Keratinocyte (primary cell): ENCODE results near the gene TBCC. TPM values are rescaled to one million over a fixed set of nuclear protein-coding genes. Genes with fewer than 3 reads are reported as not detected.

Experiments used
- DNase-seq: peaks from one replicate; pipeline ENCODE4 v3.0.0-alpha.2; 2011; ENCODE audit warnings: low read depth, missing footprints, low spot score
- FAIRE-seq: peaks from 2 replicates; lab custom pipeline; 2011; peaks lifted over from hg19 to GRCh38; lab: Jason Lieb, UNC
- H2AFZ ChIP-seq: 2 replicates; pipeline ENCODE4 v1.6.0; 2012; ENCODE audit warnings: low read length, control low read depth, inconsistent platforms; ENCODE audit not compliant: control insufficient read depth
- H3K27ac ChIP-seq: 2 replicates; pipeline ENCODE4 v1.5.1; 2011; ENCODE audit warnings: low read length; ENCODE audit not compliant: control insufficient read depth, insufficient read depth
- H3K27me3 ChIP-seq: 3 replicates; pipeline ENCODE4 v1.6.0; 2011; ENCODE audit warnings: low read length; ENCODE audit not compliant: control insufficient read depth, insufficient read depth; ENCODE audit errors: extremely low read depth
- H3K36me3 ChIP-seq, 2 experiments: 2 replicates in 1 of 2; 3 replicates in 1 of 2; pipeline ENCODE4 v1.5.1; 2011; ENCODE audit warnings: low read length in 2 of 2, mild to moderate bottlenecking in 1 of 2; ENCODE audit not compliant: control insufficient read depth in 2 of 2, insufficient read depth in 2 of 2; ENCODE audit errors: extremely low read depth in 1 of 2
- H3K4me1 ChIP-seq: 3 replicates; pipeline ENCODE4 v1.5.1; 2011; ENCODE audit warnings: low read length; ENCODE audit not compliant: control insufficient read depth, insufficient read depth; ENCODE audit errors: extremely low read depth
- H3K4me2 ChIP-seq: 3 replicates; pipeline ENCODE4 v1.6.0; 2011; ENCODE audit warnings: low read depth, low read length; ENCODE audit not compliant: control insufficient read depth, insufficient read depth; ENCODE audit errors: extremely low read depth
- H3K4me3 ChIP-seq, 3 experiments: fragments of 200-600 bp in 1 of 3; sonication (generic) in 1 of 3; 2 replicates in 2 of 3; 3 replicates in 1 of 3; pipeline ENCODE4 v1.5.1; 2011 to 2016; ENCODE audit warnings: low read length in 3 of 3, mild to moderate bottlenecking in 3 of 3, control low read depth in 2 of 3, inconsistent platforms in 1 of 3, low read depth in 1 of 3, mixed read lengths in 1 of 3, mixed run types in 1 of 3, moderate library complexity in 1 of 3; ENCODE audit not compliant: control insufficient read depth in 2 of 3, insufficient read depth in 2 of 3; ENCODE audit errors: extremely low read depth in 1 of 3
- H3K79me2 ChIP-seq: 2 replicates; pipeline ENCODE4 v1.6.0; 2012; ENCODE audit warnings: low read length; ENCODE audit not compliant: control insufficient read depth, insufficient read depth
- H3K9ac ChIP-seq: 3 replicates; pipeline ENCODE4 v1.6.0; 2011; ENCODE audit warnings: low read length; ENCODE audit not compliant: control insufficient read depth, insufficient read depth; ENCODE audit errors: extremely low read depth
- H3K9me1 ChIP-seq: 3 replicates; pipeline ENCODE4 v1.6.0; 2011; ENCODE audit warnings: low read length; ENCODE audit not compliant: control insufficient read depth, insufficient read depth; ENCODE audit errors: extremely low read depth
- H3K9me3 ChIP-seq: 2 replicates; pipeline ENCODE4 v1.5.1; 2012; ENCODE audit warnings: low read depth, low read length; ENCODE audit not compliant: control insufficient read depth
- H4K20me1 ChIP-seq: 3 replicates; pipeline ENCODE4 v1.6.0; 2011; ENCODE audit warnings: low read length; ENCODE audit not compliant: control insufficient read depth, insufficient read depth; ENCODE audit errors: extremely low read depth
- EZH2 ChIP-seq: IDR thresholded peaks from one replicate; pipeline ENCODE4 v1.6.1; 2012; ENCODE audit warnings: inconsistent platforms, mild to moderate bottlenecking, low read length, moderate library complexity
- dilution Hi-C: fragments of 300-500 bp; cut with MboI; formaldehyde crosslinking; loops from one replicate; pipeline ENCODE4 v1.7.0; 2020; ENCODE audit warnings: low sequenced_read_pairs; ENCODE audit not compliant: extremely low pct_ligation_motif_present
- polyA plus RNA-seq, 5 experiments: library from polyadenylated mRNA; depleted of rRNA in 3 of 5; stranded (reverse) in 3 of 5; stranded (forward) in 1 of 5; unstranded in 1 of 5; fragments of >200 nt; gene quantifications; 1 replicate in 1 of 5; 2 replicates in 3 of 5; 3 replicates in 1 of 5; pipeline versions ENCODE4 v1.2.1 to v1.2.3, GENCODE V29; 2011 to 2012; ENCODE audit warnings: missing spikeins in 2 of 5, low read depth in 1 of 5, low replicate concordance in 1 of 5
- TF ChIP-seq, protein P1 (sequence below), 3 experiments: IDR thresholded peaks in 1 of 3; conservative IDR thresholded peaks in 1 of 3; optimal IDR thresholded peaks in 1 of 3; 2 replicates in 2 of 3; 3 replicates in 1 of 3; pipeline versions ENCODE3 to v1.5.1; 2011; ENCODE audit warnings: low read length in 3 of 3, mild to moderate bottlenecking in 3 of 3, moderate library complexity in 2 of 3, control low read depth in 1 of 3, inconsistent platforms in 1 of 3; ENCODE audit not compliant: insufficient read depth in 2 of 3; ENCODE audit errors: extremely low read depth in 1 of 3

The TBCC gene
- polyA plus RNA-seq, 1 donor (not counting 4 experiments of a cell fraction or from before 2014, with no cell fraction given), result 16.7 TPM

DNA sequence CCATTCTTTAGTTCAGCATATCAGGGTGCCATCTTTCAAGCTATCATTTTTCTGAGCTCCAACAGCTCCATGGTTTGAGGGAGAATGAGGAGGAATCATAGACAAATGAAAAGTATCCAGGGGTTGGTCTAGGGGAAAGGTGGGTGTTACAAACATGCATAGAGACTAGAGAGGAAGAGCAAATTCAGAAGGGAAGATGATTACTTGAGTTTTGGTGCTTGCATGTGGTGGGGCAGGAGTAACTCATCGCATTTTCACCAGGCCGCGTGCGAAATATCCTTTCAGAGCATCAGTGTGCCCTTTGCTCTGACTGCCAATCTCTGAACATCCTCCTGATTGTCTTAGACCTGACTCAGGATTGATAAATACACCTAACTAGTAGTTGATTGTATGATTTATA lies 28.3 kb upstream of the TBCC start:
- Histone ChIP-seq H3K27me3 (no peaks in the 10 kb centered on the region), H4K20me1 (no peaks in the 10 kb centered on the region), H3K9ac (no peak overlapping the region), H3K4me1 (peaks cover 5% of the 10 kb centered on the region), H3K4me2 (no peak overlapping the region), H3K9me1 (no peaks in the 10 kb centered on the region), H3K27ac (no peak overlapping the region), H2AFZ (no peak overlapping the region), H3K36me3 (no peaks in the 10 kb centered on the region), H3K9me3 (no peaks in the 10 kb centered on the region), H3K4me3 (no peak overlapping the region), H3K79me2 (no peaks in the 10 kb centered on the region)
- TF ChIP-seq, protein P1, sequence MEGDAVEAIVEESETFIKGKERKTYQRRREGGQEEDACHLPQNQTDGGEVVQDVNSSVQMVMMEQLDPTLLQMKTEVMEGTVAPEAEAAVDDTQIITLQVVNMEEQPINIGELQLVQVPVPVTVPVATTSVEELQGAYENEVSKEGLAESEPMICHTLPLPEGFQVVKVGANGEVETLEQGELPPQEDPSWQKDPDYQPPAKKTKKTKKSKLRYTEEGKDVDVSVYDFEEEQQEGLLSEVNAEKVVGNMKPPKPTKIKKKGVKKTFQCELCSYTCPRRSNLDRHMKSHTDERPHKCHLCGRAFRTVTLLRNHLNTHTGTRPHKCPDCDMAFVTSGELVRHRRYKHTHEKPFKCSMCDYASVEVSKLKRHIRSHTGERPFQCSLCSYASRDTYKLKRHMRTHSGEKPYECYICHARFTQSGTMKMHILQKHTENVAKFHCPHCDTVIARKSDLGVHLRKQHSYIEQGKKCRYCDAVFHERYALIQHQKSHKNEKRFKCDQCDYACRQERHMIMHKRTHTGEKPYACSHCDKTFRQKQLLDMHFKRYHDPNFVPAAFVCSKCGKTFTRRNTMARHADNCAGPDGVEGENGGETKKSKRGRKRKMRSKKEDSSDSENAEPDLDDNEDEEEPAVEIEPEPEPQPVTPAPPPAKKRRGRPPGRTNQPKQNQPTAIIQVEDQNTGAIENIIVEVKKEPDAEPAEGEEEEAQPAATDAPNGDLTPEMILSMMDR (optimal IDR thresholded peaks at IDR 0.05 in 1 of 3, IDR thresholded peaks at IDR 0.05 in 1 of 3, conservative IDR thresholded peaks at IDR 0.05 in 1 of 3; ENCODE audit: extremely low read depth in 1 of 3, insufficient read depth in 2 of 3, low read length in 3 of 3), result no peak
- no peak for TF ChIP-seq EZH2
- FAIRE-seq (no peak), DNase-seq (no peak)
- dilution Hi-C loops, result no loop called here

DNA sequence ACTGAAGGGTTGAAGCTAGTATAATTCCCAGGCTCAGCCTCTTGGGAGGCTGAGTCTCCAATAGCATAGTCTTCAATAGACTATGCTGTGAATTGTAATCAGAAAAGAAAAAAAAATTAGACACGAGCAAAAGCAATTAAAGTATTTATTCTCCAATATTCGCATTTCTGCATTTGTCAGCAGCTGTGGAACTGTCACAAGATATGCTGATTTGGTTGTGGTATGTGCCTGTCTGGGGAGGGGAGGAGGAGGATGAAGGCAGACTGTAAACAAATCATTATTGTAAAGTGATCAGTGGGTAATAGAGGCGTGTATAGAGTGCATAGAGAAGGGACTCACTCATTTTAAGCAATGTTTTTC lies 25.8 kb upstream of the TBCC start:
- no peak overlapping the region for H3K4me3 ChIP-seq
- TF ChIP-seq, protein P1 (optimal IDR thresholded peaks at IDR 0.05 in 1 of 3, IDR thresholded peaks at IDR 0.05 in 1 of 3, conservative IDR thresholded peaks at IDR 0.05 in 1 of 3; ENCODE audit: extremely low read depth in 1 of 3, insufficient read depth in 2 of 3, low read length in 3 of 3), result no peak
- TF ChIP-seq EZH2, result no peak
- dilution Hi-C loops, result no loop called here
- H3K9ac ChIP-seq, result no peak overlapping the region
- no peaks in the 10 kb centered on the region for H3K9me3 ChIP-seq
- H3K27me3 ChIP-seq, result no peaks in the 10 kb centered on the region
- H4K20me1 ChIP-seq, result no peaks in the 10 kb centered on the region
- H3K9me1 ChIP-seq, result no peaks in the 10 kb centered on the region
- H3K79me2 ChIP-seq, result no peaks in the 10 kb centered on the region
- H3K27ac ChIP-seq, result no peak overlapping the region
- H2AFZ ChIP-seq, result no peak overlapping the region
- FAIRE-seq (no peak), DNase-seq (no peak)
- H3K36me3 ChIP-seq, result no peaks in the 10 kb centered on the region
- no peaks in the 10 kb centered on the region for H3K4me1 ChIP-seq
- no peak overlapping the region for H3K4me2 ChIP-seq
